H9 (cell line): ENCODE data around the gene PCA3. TPM values are rescaled to one million over a fixed set of nuclear protein-coding genes. Genes with fewer than 3 reads are reported as not detected.

ENCODE experiments used
- DNase-seq: peaks from one replicate; pipeline ENCODE4 v3.0.0-alpha.2; 2017
- H2AFZ ChIP-seq: one replicate; pipeline ENCODE4 v1.6.1; 2013; ENCODE audit warnings: mild to moderate bottlenecking, low read length, control low read depth, moderate library complexity
- H2AK5ac ChIP-seq: 2 replicates; pipeline ENCODE4 v1.6.1; 2013; ENCODE audit warnings: low read length, control low read depth, mixed read lengths; ENCODE audit not compliant: insufficient read length
- H2BK120ac ChIP-seq: one replicate; pipeline ENCODE4 v1.6.1; 2013; ENCODE audit warnings: low read depth, mild to moderate bottlenecking, low read length, control low read depth, inconsistent platforms; ENCODE audit not compliant: poor library complexity, severe bottlenecking
- H2BK12ac ChIP-seq: 2 replicates; pipeline ENCODE4 v1.6.1; 2013; ENCODE audit warnings: low read length, control low read depth, mixed read lengths, low read depth; ENCODE audit not compliant: insufficient read length
- H2BK15ac ChIP-seq: 2 replicates; pipeline ENCODE4 v1.6.1; 2013; ENCODE audit warnings: low read depth, low read length, control low read depth
- H2BK20ac ChIP-seq: one replicate; pipeline ENCODE4 v1.6.1; 2013; ENCODE audit warnings: low read depth, mild to moderate bottlenecking, low read length, control low read depth, inconsistent platforms; ENCODE audit not compliant: poor library complexity, severe bottlenecking
- H2BK5ac ChIP-seq: 2 replicates; pipeline ENCODE4 v1.6.1; 2013; ENCODE audit warnings: low read length, control low read depth, mixed read lengths; ENCODE audit not compliant: insufficient read length
- H3K14ac ChIP-seq: 2 replicates; pipeline ENCODE4 v1.6.1; 2013; ENCODE audit warnings: low read length, control low read depth; ENCODE audit not compliant: insufficient read depth
- H3K18ac ChIP-seq: 2 replicates; pipeline ENCODE4 v1.6.1; 2013; ENCODE audit warnings: low read depth, mild to moderate bottlenecking, mixed read lengths, low read length, control low read depth; ENCODE audit not compliant: insufficient read length
- H3K23ac ChIP-seq: 2 replicates; pipeline ENCODE4 v1.6.1; 2013; ENCODE audit warnings: low read length, control low read depth, mixed read lengths, low read depth; ENCODE audit not compliant: insufficient read length
- H3K23me2 ChIP-seq: 2 replicates; pipeline ENCODE4 v1.6.1; 2013; ENCODE audit warnings: low read depth, mild to moderate bottlenecking, mixed read lengths, low read length, control low read depth; ENCODE audit not compliant: insufficient read length, poor library complexity, severe bottlenecking
- H3K27ac ChIP-seq: 2 replicates; pipeline ENCODE4 v1.5.1; 2013; ENCODE audit warnings: low read length, control low read depth, mixed read lengths, low read depth; ENCODE audit not compliant: insufficient read length
- H3K27me3 ChIP-seq: 2 replicates; pipeline ENCODE4 v1.6.1; 2013; ENCODE audit warnings: low read length, control low read depth, inconsistent platforms; ENCODE audit not compliant: insufficient read depth
- H3K4ac ChIP-seq: 2 replicates; pipeline ENCODE4 v1.6.1; 2013; ENCODE audit warnings: low read depth, mild to moderate bottlenecking, control low read depth, inconsistent platforms, low read length, moderate library complexity
- H3K4me1 ChIP-seq: 2 replicates; pipeline ENCODE4 v1.6.1; 2013; ENCODE audit warnings: low read length, control low read depth, inconsistent platforms; ENCODE audit not compliant: insufficient read depth
- H3K4me2 ChIP-seq: 2 replicates; pipeline ENCODE4 v1.6.1; 2013; ENCODE audit warnings: low read length, control low read depth, mixed read lengths; ENCODE audit not compliant: insufficient read length, insufficient read depth
- H3K56ac ChIP-seq: 2 replicates; pipeline ENCODE4 v1.6.1; 2013; ENCODE audit warnings: low read depth, mild to moderate bottlenecking, mixed read lengths, low read length, control low read depth; ENCODE audit not compliant: insufficient read length
- H3K79me1 ChIP-seq: 2 replicates; pipeline ENCODE4 v1.6.1; 2013; ENCODE audit warnings: low read depth, mild to moderate bottlenecking, moderate library complexity, low read length, control low read depth, inconsistent platforms; ENCODE audit not compliant: insufficient read depth, poor library complexity, severe bottlenecking
- H3K79me2 ChIP-seq: 2 replicates; pipeline ENCODE4 v1.6.1; 2013; ENCODE audit warnings: low read length, control low read depth, inconsistent platforms; ENCODE audit not compliant: insufficient read depth
- H3K9ac ChIP-seq: 2 replicates; pipeline ENCODE4 v1.6.1; 2013; ENCODE audit warnings: low read length, control low read depth, mixed read lengths; ENCODE audit not compliant: insufficient read length; ENCODE audit errors: extremely low read depth
- H3K9me3 ChIP-seq: one replicate; pipeline ENCODE4 v1.6.1; 2013; ENCODE audit warnings: low read depth, low read length, inconsistent platforms; ENCODE audit not compliant: control insufficient read depth
- H3T11ph ChIP-seq: one replicate; pipeline ENCODE4 v1.6.1; 2013; ENCODE audit warnings: mild to moderate bottlenecking, low read length, control low read depth, inconsistent platforms
- H4K20me1 ChIP-seq: one replicate; pipeline ENCODE4 v1.6.1; 2013; ENCODE audit not compliant: control insufficient read depth, insufficient read length, insufficient read depth
- H4K5ac ChIP-seq: 2 replicates; pipeline ENCODE4 v1.6.1; 2013; ENCODE audit warnings: low read depth, mild to moderate bottlenecking, mixed read lengths, low read length, control low read depth; ENCODE audit not compliant: insufficient read length
- H4K8ac ChIP-seq: replicated peaks from 2 replicates; pipeline ENCODE4 v1.6.1; 2013; ENCODE audit warnings: low read length, control low read depth, mixed read lengths, low read depth; ENCODE audit not compliant: insufficient read length
- H4K91ac ChIP-seq: 2 replicates; pipeline ENCODE4 v1.6.1; 2013; ENCODE audit warnings: low read depth, mild to moderate bottlenecking, moderate library complexity, mixed read lengths, low read length, control low read depth; ENCODE audit not compliant: insufficient read length
- H3K27ac Mint-ChIP-seq, 3 experiments: 2 replicates in 2 of 3; 3 replicates in 1 of 3; pipeline ENCODE4 v1.8.0; 2020 to 2021; ENCODE audit warnings: mixed read lengths in 3 of 3, mild to moderate bottlenecking in 1 of 3, moderate library complexity in 1 of 3
- H3K27me3 Mint-ChIP-seq: 2 replicates; pipeline ENCODE4 v1.8.0; 2021; ENCODE audit warnings: low read depth, mild to moderate bottlenecking, moderate library complexity, mixed read lengths
- H3K36me3 Mint-ChIP-seq, 3 experiments: 2 replicates in 2 of 3; 3 replicates in 1 of 3; pipeline ENCODE4 v1.8.0; 2020 to 2021; ENCODE audit warnings: low read depth in 3 of 3, mixed read lengths in 3 of 3; ENCODE audit not compliant: insufficient read depth in 1 of 3
- H3K4me1 Mint-ChIP-seq, 2 experiments: 2 replicates each; pipeline ENCODE4 v1.8.0; 2020; ENCODE audit warnings: mixed read lengths in 2 of 2
- H3K4me3 Mint-ChIP-seq, 2 experiments: 2 replicates in 1 of 2; 3 replicates in 1 of 2; pipeline ENCODE4 v1.8.0; 2020 to 2021; ENCODE audit warnings: mild to moderate bottlenecking in 2 of 2, mixed read lengths in 2 of 2, moderate library complexity in 1 of 2
- H3K9me3 Mint-ChIP-seq, 2 experiments: 2 replicates in 1 of 2; 3 replicates in 1 of 2; pipeline ENCODE4 v1.8.0; 2020; ENCODE audit warnings: mild to moderate bottlenecking in 2 of 2, mixed read lengths in 2 of 2, moderate library complexity in 1 of 2
- WGBS: extraction: QIAGEN DNeasy Blood & Tissue Kit; methylation state at CpG from one replicate; pipeline ENCODE4 v1.1.7; 2013; ENCODE audit warnings: missing lambda C conversion rate, low lambda C conversion rate, mixed read lengths; ENCODE audit not compliant: insufficient read length; ENCODE audit errors: extremely low coverage; 5-methylcytosine and 5-hydroxymethylcytosine counted together
- total RNA-seq: library from RNA; stranded (reverse); gene quantifications from 2 replicates; pipeline ENCODE4 v1.2.1, GENCODE V29; 2021
- TF ChIP-seq, protein P1 (sequence below): fragments of 200-600 bp; sonication (generic); conservative IDR thresholded peaks from 3 replicates; pipeline ENCODE4 v1.8.0; 2021; ENCODE audit warnings: antibody characterized with exemption, mild to moderate bottlenecking

PCA3 gene
- total RNA-seq, 1 experiment from 2014 or later, result not detected

DNA sequence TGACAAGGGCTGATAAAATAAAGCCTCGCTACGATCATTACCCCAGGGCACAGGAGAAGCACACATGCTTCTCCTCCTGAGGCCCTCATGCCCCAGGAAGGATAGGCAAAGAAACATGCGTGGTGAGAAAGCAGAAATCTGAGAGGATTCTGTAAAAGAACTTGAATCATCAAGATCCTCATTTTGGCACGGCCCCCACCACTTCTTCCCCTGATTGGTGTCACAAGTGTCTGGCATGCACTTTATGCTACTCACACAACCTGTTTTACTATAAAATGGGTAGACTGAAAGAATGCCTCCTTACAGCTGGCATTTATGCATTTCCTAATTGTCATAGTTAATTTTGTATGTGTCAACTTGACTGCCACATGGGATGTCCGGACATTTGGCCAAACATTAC, 32.1 kb downstream of the PCA3 start:
- Histone ChIP-seq H2BK15ac (no peak overlapping the region), H3K79me2 (no peaks in the 10 kb centered on the region), H3K56ac (no peak overlapping the region), H2BK20ac (no peak overlapping the region), H3K18ac (no peak overlapping the region), H3K79me1 (no peaks in the 10 kb centered on the region), H4K91ac (no peak overlapping the region), H2BK12ac (no peak overlapping the region), H3K23me2 (no peaks in the 10 kb centered on the region), H2AFZ (no peak overlapping the region), H2AK5ac (no peak overlapping the region), H2BK5ac (no peak overlapping the region), H4K8ac (no peak overlapping the region), H3K9me3 (no peaks in the 10 kb centered on the region), H3K27ac (no peak overlapping the region), H3K4ac (no peak overlapping the region), H3K14ac (no peak overlapping the region), H3K9ac (no peak overlapping the region), H4K5ac (no peak overlapping the region), H3T11ph (no peak overlapping the region), H4K20me1 (no peaks in the 10 kb centered on the region), H3K23ac (no peak overlapping the region), H3K4me1 (no peaks in the 10 kb centered on the region; the same call in 1 of the 2 replicates), H3K27me3 (no peaks in the 10 kb centered on the region), H2BK120ac (no peak overlapping the region), H3K4me2 (no peak overlapping the region)
- Mint-ChIP-seq H3K4me3 (no peak overlapping the region), H3K9me3 (no peaks in the 10 kb centered on the region), H3K4me1 (0 out of 4 replicates have a peak, but pooled peaks cover 0 to 2% of the 10 kb centered on the region in 2 experiments), H3K27ac (no peak overlapping the region), H3K36me3 (no peaks in the 10 kb centered on the region), H3K27me3 (no peaks in the 10 kb centered on the region)
- no peak for DNase-seq
- TF ChIP-seq, protein P1, sequence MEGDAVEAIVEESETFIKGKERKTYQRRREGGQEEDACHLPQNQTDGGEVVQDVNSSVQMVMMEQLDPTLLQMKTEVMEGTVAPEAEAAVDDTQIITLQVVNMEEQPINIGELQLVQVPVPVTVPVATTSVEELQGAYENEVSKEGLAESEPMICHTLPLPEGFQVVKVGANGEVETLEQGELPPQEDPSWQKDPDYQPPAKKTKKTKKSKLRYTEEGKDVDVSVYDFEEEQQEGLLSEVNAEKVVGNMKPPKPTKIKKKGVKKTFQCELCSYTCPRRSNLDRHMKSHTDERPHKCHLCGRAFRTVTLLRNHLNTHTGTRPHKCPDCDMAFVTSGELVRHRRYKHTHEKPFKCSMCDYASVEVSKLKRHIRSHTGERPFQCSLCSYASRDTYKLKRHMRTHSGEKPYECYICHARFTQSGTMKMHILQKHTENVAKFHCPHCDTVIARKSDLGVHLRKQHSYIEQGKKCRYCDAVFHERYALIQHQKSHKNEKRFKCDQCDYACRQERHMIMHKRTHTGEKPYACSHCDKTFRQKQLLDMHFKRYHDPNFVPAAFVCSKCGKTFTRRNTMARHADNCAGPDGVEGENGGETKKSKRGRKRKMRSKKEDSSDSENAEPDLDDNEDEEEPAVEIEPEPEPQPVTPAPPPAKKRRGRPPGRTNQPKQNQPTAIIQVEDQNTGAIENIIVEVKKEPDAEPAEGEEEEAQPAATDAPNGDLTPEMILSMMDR, result no peak
- WGBS, result no CpG with 5 or more reads among the region's 5 CpGs
